HG03175 (cell line): Measurements from ENCODE around the gene GPR42.
"Not testable (repeated sequence)": the region's sequence is repeated elsewhere in the genome, so short reads cannot be mapped to it uniquely, and the experiment has no call there.

Experiments
- ATAC-seq: cut with Tn5 transposase; IDR thresholded peaks from one replicate; pipeline ENCODE4 v1.9.1; 2021; ENCODE audit warnings: mild to moderate bottlenecking, moderate library complexity; ENCODE audit not compliant: unreplicated experiment

The GPR42 gene

GRCh38 chr19:35346193-35347052 lies 24.4 kb upstream of the GPR42 start:
- ATAC-seq = no peak

GRCh38 chr19:35347171-35347929 lies 23.5 kb upstream of the GPR42 start, which contains the start of gene FFAR1:
TSS of gene FFAR1 (plus strand) at chr19:35347902. CDS start at chr19:35351552, 3,650 bp downstream.
- no peak for ATAC-seq

GRCh38 chr19:35347930-35348298 lies 23.0 kb upstream of the GPR42 start:
- ATAC-seq = no peak

- ATAC-seq = no peak
These were observed 21.8 kb upstream of the GPR42 start for GRCh38 chr19:35348911-35349611.

- ATAC-seq = no peak
These were observed 21.0 kb upstream of the GPR42 start for GRCh38 chr19:35349614-35350521.

- ATAC-seq = no peak
These were observed 20.3 kb upstream of the GPR42 start for GRCh38 chr19:35350591-35350990.

GRCh38 chr19:35351411-35352176 lies 19.3 kb upstream of the GPR42 start:
- ATAC-seq = no peak

GRCh38 chr19:35352177-35352447 lies 18.8 kb upstream of the GPR42 start:
- no peak for ATAC-seq

- ATAC-seq = no peak
These were observed 18.2 kb upstream of the GPR42 start for GRCh38 chr19:35352448-35353304.

- ATAC-seq = no peak
These were observed 17.2 kb upstream of the GPR42 start for GRCh38 chr19:35353635-35354034.

GRCh38 chr19:35354898-35355297 lies 16.0 kb upstream of the GPR42 start:
- no peak for ATAC-seq

- no peak for ATAC-seq
These were observed 14.9 kb upstream of the GPR42 start for GRCh38 chr19:35355791-35356460.

- ATAC-seq = no peak
These were observed 12.8 kb upstream of the GPR42 start, which contains the start of gene FFAR3 for GRCh38 chr19:35357867-35358573. TSS of gene FFAR3 (plus strand) at chr19:35358460. CDS start at chr19:35358891, 431 bp downstream.

GRCh38 chr19:35358834-35359233 lies 12.0 kb upstream of the GPR42 start:
- ATAC-seq = not testable (repeated sequence)

GRCh38 chr19:35359395-35359794 lies 11.5 kb upstream of the GPR42 start:
- ATAC-seq = not testable (repeated sequence)

GRCh38 chr19:35360081-35360480 lies 10.8 kb upstream of the GPR42 start:
- not testable (repeated sequence) for ATAC-seq

GRCh38 chr19:35360880-35361420 lies 9.9 kb upstream of the GPR42 start:
- no peak for ATAC-seq
